Measurements from ENCODE around the gene NEDD8. TPM values are rescaled to one million over a fixed set of nuclear protein-coding genes. Genes with fewer than 3 reads are reported as not detected.

The NEDD8 gene
- total RNA-seq, 3 donors from 2014 or later (not counting 1 experiment from before 2014, with no cell fraction given), result 93.6 to 109 (median 95.9) TPM

DNA sequence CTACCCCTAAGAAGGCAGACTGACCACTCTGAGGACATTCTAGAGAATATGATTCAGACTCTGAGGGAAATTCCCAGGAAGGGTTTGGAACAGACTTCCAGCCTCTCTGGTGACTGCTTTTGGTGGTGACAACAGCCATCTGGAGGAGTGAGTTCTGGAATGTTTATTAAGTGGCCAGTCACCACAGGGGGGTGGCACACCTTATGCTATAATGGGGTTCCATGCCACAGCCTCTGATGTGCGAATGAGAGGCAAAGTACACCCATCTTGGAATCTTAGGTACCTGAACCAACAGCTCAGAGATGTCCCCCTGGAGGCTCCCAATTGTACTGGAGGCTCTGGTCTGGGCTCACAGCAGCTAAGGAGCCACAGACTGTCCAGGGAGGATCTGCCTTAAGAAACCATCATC is 19.7 kb upstream of the NEDD8 start:
- H3K36me3 ChIP-seq (ENCODE audit: control insufficient read depth, insufficient read depth, low read length), result peaks cover 3% of the 10 kb centered on the region
- no peaks in the 10 kb centered on the region for H3K36me3 Mint-ChIP-seq
- intact Hi-C loops (cut with micrococcal nuclease), result no loop called here
- H3K27me3 ChIP-seq (ENCODE audit: control insufficient read depth, insufficient read depth, low read length), result no peaks in the 10 kb centered on the region
- H3K4me3 ChIP-seq (ENCODE audit: low read length), result no peak overlapping the region
- peaks cover 8 to 14% of the 10 kb centered on the region in 2 donors for H3K4me1 Mint-ChIP-seq
- ATAC-seq, result no peak
- H3K4me3 Mint-ChIP-seq, result no peak overlapping the region
- H3K9me3 Mint-ChIP-seq, result no peaks in the 10 kb centered on the region
- H3K4me1 ChIP-seq (ENCODE audit: control insufficient read depth, insufficient read depth, low read length), result peaks cover 6% of the 10 kb centered on the region
- DNase-seq, result no peak
- no peak overlapping the region for H3K27ac Mint-ChIP-seq
- 94% methylated on average over 1 of the region's 1 CpG for WGBS (ENCODE audit: insufficient coverage)
- H3K27ac ChIP-seq (ENCODE audit: low read length), result no peak overlapping the region
- H3K9me3 ChIP-seq (ENCODE audit: control insufficient read depth, insufficient read depth, low read length), result no peaks in the 10 kb centered on the region
- TF ChIP-seq CTCF (IDR thresholded peaks at IDR 0.05), result no peak
- H3K27me3 Mint-ChIP-seq (ENCODE audit: low read depth in 2 of 2), result no peaks in the 10 kb centered on the region

DNA sequence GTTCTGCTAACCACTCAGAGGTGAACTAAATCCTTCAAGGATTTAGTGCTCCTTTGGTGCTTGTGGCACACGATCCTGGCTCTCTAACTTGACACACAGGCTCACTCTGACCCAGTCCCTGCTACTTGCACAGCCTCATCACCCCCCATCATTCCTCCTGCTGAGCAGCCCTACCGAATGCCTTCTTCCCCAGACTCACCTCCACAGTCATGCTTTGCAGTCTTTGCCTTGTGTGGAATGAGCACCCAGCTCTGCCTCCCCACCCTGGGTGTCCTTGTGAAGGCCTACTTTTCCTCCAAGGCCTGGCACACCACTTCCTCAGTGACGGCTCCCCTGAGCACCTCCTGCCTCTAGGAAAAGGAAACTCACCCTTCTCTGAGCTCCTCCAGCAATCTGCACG is 18.2 kb upstream of the NEDD8 start:
- Histone ChIP-seq H3K27me3 (ENCODE audit: control insufficient read depth, insufficient read depth, low read length) (no peaks in the 10 kb centered on the region), H3K4me1 (ENCODE audit: control insufficient read depth, insufficient read depth, low read length) (peaks cover 13% of the 10 kb centered on the region), H3K27ac (ENCODE audit: low read length) (no peak overlapping the region), H3K9me3 (ENCODE audit: control insufficient read depth, insufficient read depth, low read length) (no peaks in the 10 kb centered on the region), H3K36me3 (ENCODE audit: control insufficient read depth, insufficient read depth, low read length) (peaks cover 3% of the 10 kb centered on the region), H3K4me3 (ENCODE audit: low read length) (no peak overlapping the region)
- Mint-ChIP-seq H3K36me3 (no peaks in the 10 kb centered on the region), H3K27ac (peak overlapping the region; percentile 3 to 60), H3K27me3 (ENCODE audit: low read depth in 2 of 2) (no peaks in the 10 kb centered on the region), H3K4me1 (peaks cover 12 to 17% of the 10 kb centered on the region in 2 donors), H3K4me3 (no peak overlapping the region), H3K9me3 (no peaks in the 10 kb centered on the region)
- intact Hi-C loops (cut with micrococcal nuclease), result no loop called here
- DNase-seq (no peak), ATAC-seq (no peak)
- WGBS (ENCODE audit: insufficient coverage), result 74% methylated on average over 4 of the region's 4 CpGs
- no peak for TF ChIP-seq CTCF (IDR thresholded peaks at IDR 0.05)

DNA sequence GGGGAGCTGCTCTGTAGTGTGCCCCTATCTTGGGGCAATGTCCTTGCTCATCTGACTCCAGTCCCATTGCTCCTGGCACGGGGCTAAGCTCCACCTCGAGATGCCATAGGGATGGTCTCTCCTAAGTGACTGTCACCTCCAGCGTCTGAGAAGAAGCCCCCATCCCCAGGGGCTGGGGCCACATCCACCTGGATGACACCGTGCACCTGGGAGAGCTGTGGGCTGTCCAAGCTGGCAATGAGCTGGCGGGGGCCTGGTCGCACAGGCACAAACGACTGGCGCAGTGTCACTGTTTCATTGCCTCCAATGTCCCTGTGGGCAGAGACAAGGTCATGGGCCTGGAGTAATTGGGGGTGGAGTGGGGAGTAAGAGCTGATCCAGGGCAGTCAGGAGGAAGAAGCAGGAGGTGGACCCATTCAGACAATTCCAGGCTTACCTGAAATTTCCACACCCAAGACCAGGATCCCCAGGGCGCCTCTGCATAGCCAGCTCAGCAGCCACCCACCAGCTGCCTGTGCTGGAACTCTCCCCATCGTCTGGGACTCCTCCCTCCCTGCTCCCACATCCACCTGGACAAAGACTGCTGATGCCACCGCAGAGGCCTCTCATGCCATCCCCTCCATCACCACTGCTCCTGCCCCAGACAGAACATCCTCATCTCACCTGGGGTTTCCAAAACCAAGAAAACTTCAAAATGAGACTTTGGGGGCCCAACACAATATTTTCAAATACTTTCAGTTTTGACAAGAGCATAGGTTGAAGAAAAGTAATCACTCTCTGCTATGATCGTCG is 17.3 kb upstream of the NEDD8 start:
- DNase-seq (no peak), ATAC-seq (no peak)
- Histone ChIP-seq H3K36me3 (ENCODE audit: control insufficient read depth, insufficient read depth, low read length) (no peaks in the 10 kb centered on the region), H3K27me3 (ENCODE audit: control insufficient read depth, insufficient read depth, low read length) (no peaks in the 10 kb centered on the region), H3K27ac (ENCODE audit: low read length) (no peak overlapping the region), H3K9me3 (ENCODE audit: control insufficient read depth, insufficient read depth, low read length) (no peaks in the 10 kb centered on the region), H3K4me1 (ENCODE audit: control insufficient read depth, insufficient read depth, low read length) (peaks cover 13% of the 10 kb centered on the region), H3K4me3 (ENCODE audit: low read length) (no peak overlapping the region)
- intact Hi-C loops (cut with micrococcal nuclease), result loop anchor here (10.0 kb wide), 1 partner anchor 185 kb away; no protein-coding TSS in a partner anchor
- Mint-ChIP-seq H3K36me3 (no peaks in the 10 kb centered on the region), H3K9me3 (no peaks in the 10 kb centered on the region), H3K4me1 (peaks cover 16 to 17% of the 10 kb centered on the region in 2 donors), H3K4me3 (no peak overlapping the region), H3K27me3 (ENCODE audit: low read depth in 2 of 2) (no peaks in the 10 kb centered on the region), H3K27ac (peak overlapping the region; percentile 3 to 60)
- 83% methylated on average over 11 of the region's 13 CpGs for WGBS (ENCODE audit: insufficient coverage)
- TF ChIP-seq CTCF (IDR thresholded peaks at IDR 0.05), result no peak
